ENCODE results near the gene LRTM2.

LRTM2 gene

GRCh38 chr12:1881301-1881700 is 60.9 kb downstream of the LRTM2 start:
- DNase-seq (ENCODE audit: low read depth) = no peak
- no peak overlapping the region for H3K4me3 ChIP-seq (ENCODE audit: low read depth, low read length)
- TF ChIP-seq, protein P1, sequence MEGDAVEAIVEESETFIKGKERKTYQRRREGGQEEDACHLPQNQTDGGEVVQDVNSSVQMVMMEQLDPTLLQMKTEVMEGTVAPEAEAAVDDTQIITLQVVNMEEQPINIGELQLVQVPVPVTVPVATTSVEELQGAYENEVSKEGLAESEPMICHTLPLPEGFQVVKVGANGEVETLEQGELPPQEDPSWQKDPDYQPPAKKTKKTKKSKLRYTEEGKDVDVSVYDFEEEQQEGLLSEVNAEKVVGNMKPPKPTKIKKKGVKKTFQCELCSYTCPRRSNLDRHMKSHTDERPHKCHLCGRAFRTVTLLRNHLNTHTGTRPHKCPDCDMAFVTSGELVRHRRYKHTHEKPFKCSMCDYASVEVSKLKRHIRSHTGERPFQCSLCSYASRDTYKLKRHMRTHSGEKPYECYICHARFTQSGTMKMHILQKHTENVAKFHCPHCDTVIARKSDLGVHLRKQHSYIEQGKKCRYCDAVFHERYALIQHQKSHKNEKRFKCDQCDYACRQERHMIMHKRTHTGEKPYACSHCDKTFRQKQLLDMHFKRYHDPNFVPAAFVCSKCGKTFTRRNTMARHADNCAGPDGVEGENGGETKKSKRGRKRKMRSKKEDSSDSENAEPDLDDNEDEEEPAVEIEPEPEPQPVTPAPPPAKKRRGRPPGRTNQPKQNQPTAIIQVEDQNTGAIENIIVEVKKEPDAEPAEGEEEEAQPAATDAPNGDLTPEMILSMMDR (conservative IDR thresholded peaks at IDR 0.05; ENCODE audit: low read depth, low read length) = no peak

DNA sequence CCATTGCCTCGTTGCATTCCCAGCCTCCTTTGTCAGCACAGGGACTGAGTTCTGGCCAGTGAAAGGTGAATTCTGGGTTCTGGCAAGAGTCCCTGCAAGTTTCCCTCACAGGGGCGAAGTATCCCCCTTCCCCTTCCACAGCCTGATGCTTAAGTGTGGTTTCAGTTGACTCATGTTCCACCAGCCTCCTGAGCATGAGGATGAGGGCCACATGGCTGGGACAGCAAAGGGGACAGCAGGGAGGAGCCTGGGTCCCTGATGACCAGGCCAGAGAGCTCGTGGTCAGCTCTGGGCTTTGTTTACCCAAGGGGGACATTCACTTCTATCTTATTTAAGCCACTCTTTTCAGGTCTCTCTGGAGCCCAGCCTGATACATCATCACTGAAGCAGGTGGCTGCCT is 61.6 kb downstream of the LRTM2 start:
- DNase-seq (ENCODE audit: low read depth) = no peak
- TF ChIP-seq, protein P1 (conservative IDR thresholded peaks at IDR 0.05; ENCODE audit: low read depth, low read length) = no peak
- H3K4me3 ChIP-seq (ENCODE audit: low read depth, low read length) = no peak overlapping the region

- TF ChIP-seq, protein P1 (conservative IDR thresholded peaks at IDR 0.05; ENCODE audit: low read depth, low read length) = no peak
- no peak for DNase-seq (ENCODE audit: low read depth)
- no peak overlapping the region for H3K4me3 ChIP-seq (ENCODE audit: low read depth, low read length)
These were observed 62.0 kb downstream of the LRTM2 start for GRCh38 chr12:1882405-1882804.

DNA sequence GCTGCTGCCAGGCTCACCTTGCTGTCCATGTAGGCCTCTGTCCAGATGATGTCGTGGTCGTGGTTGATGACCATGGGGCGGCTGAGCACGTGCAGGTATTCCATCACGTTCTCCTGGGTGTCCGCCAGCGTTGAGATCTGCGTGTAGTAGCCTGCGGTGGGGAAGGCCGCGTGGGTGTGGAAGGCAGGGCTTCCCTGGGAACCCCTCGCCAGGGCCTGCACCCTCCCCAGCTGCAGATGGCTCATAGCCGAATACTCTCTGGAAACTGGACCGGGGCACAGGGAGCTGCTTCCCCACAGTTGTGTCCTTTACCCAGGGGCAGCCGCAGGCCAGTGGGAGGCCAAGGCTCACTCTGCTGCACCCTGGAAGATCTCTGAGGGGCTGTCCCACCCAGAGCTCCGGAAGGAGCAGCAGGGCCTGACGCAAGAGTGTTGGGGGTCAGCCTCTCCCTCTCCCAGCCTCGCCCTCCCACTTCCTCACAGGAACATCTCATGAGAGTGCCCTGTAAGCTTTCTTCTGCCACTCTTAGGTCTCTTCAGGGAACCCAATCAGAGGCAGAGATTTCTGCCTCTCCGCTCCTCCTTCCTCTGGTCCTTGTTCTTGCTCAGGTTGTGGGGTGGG is 62.6 kb downstream of the LRTM2 start:
- TF ChIP-seq, protein P1 (conservative IDR thresholded peaks at IDR 0.05; ENCODE audit: low read depth, low read length) = no peak
- no peak overlapping the region for H3K4me3 ChIP-seq (ENCODE audit: low read depth, low read length)
- DNase-seq (ENCODE audit: low read depth) = no peak

- TF ChIP-seq, protein P1 (conservative IDR thresholded peaks at IDR 0.05; ENCODE audit: low read depth, low read length) = no peak
- DNase-seq (ENCODE audit: low read depth) = no peak
- H3K4me3 ChIP-seq (ENCODE audit: low read depth, low read length) = no peak overlapping the region
These were observed 63.1 kb downstream of the LRTM2 start for GRCh38 chr12:1883513-1883912.

DNA sequence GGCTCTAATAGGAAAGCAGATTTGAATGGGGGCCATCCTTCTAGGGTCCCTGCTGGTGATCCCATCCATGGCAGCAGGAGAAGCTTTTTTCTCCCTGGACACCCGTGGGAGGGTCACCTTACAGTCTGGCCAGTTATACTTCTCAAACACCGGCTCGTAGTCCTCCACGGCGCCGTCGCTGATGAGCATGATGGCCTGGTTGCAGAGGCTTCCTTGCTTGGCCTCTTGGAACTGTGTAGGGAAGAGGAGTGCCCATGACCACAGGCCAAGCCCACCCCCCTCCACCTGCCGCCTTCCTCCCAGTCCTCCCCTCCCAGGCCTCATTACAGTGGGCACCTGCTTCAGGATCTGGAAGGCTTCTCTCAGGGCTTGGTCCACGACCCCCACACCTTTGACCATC is 64.3 kb downstream of the LRTM2 start:
- no peak overlapping the region for H3K4me3 ChIP-seq (ENCODE audit: low read depth, low read length)
- TF ChIP-seq, protein P1 (conservative IDR thresholded peaks at IDR 0.05; ENCODE audit: low read depth, low read length) = no peak
- DNase-seq (ENCODE audit: low read depth) = no peak

- TF ChIP-seq, protein P1 (conservative IDR thresholded peaks at IDR 0.05; ENCODE audit: low read depth, low read length) = no peak
- no peak for DNase-seq (ENCODE audit: low read depth)
- no peak overlapping the region for H3K4me3 ChIP-seq (ENCODE audit: low read depth, low read length)
These were observed 64.8 kb downstream of the LRTM2 start for GRCh38 chr12:1885082-1885596.
